Activated naive CD8-positive, alpha-beta T cell treated with anti-CD3 and anti-CD28 coated beads, Interleukin-2, amount 50 U/mL, for 16 hours (primary cell): ENCODE results near the gene CEND1.
A peak's percentile ranks its signal among the peaks of the same experiment; 100 is the strongest.

Source experiments
- DNase-seq: peaks from one replicate; pipeline ENCODE4 v3.0.0-alpha.2; 2020; ENCODE audit warnings: low read depth, low spot score

CEND1 gene

DNA sequence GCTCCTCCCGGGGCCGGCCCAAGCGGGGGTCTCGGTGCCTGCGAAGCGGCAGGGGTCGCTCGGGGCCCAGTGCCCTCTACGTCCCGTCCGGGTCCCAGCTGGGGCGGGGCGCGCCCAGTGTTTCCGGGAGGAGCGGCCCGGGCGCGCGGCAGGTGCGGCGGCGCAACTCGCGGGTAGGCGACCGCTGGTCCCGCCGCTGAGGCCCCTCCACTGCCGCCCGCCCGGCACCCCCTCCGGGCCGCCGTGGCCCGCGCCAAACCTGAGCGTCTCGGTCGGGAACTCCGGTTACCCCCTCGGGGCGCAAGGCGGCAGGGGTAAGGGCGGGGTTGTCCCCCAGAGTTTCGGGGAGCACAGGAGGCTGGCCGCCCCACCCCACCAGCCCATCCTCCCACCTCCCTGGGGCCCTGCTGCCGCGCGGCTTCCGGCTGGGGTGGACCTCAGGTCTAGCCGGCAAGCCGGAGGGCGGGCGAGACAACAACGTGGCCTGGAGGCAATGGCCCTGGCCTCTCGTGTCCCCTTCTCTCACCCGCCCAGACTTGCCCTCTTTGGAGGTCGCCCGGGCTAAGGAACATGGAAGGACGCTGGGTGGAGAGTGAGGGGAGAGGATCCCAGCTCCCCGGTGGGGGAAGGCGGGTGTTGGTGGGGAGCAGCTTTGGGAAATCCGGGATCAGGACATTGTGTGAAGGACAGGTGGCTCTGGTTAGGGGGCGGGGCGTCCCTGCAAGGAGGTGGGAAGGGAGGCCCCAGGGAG, 37.4 kb upstream of the CEND1 start:
- DNase-seq = no peak

DNA sequence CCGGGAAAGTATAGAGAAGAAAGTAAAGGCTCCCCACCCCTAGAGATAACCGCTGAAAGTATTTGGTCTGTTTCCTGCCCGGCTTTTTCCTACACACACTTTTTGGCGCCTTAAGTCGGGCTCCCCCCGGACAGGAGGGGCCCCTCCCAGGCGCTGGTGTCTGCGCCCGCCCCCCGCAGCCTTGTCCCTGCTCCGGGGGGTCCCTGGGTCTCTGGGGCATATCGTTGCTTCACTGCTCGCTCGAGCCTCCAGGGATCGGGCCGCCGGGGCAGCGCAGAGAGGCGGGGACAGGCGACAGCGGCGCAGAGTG, 36.9 kb upstream of the CEND1 start:
- DNase-seq = no peak

DNA sequence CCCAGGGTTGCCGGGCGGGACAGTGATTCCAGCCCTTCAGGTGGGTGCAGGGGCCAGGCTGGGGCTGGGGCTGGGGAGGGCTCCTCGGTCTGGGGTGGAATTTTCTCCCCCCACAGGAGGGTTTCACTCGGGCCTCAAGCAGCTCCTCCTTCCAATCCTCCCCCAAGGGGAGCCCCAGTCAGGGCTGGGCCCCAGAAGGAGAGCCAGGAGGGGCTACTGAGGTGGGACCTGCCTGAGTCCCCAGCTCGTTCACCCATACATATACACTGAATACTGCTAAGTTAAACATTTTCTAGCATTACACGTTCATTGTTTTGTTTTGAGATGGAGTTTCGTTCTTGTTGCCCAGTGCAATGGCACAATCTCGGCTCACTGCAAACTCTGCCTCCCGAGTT, 36.3 kb upstream of the CEND1 start:
- no peak for DNase-seq

DNA sequence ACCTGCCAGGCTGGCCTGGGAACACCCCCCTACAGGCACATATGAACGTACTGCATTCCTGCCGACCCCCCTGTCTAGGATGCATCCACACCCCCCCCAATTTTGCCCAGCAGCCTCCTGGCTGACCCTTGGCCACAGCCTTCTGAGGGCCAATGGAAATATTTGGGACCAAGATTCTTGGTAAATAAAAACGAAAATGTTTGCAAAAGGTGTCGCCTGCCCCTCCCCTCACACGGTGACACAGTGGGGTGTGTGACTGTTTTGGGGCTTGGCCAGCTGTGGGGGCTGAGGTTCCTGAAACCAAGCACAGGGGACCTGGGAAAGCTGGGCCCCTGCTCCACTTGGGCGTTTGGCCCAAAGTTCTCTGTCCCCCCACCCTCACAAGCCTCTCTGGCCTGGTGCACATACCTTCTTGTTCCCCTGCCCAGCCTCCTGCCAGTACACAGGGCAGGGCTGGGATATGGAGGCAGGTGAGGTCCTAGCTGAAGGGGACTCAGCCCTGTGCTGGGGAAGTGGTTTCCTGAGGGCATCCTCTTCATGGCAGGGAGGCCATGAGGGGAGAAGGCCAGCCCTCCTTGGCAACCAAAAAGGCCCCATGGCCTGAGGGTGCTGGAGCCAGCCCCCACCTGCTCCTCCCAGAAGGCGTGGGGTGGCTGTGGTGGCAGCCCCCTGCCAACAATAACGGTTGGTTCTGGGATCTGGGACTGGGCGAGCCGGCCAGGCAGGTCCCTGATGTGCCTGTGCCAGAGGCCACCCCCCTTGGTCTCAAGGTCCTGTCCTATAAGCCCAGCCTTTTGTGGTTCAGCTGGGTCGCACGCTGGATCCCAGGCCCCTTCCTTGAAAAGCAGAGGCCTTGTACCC, 35.7 kb upstream of the CEND1 start:
- DNase-seq = no peak

DNA sequence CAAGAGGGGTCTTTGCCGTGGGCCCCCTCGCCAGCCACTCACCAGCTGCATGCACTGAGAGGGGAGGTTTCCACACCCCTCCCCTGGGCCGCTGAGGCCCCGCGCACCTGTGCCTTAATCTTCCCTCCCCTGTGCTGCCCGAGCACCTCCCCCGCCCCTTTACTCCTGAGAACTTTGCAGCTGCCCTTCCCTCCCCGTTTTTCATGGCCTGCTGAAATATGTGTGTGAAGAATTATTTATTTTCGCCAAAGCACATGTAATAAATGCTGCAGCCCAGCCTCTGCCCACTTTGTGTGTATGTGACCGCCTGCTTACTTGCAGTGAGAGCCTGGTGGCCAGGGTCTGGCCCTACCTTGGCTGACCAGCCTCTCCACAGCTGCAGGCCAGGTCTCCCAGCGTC, 35.1 kb upstream of the CEND1 start:
- DNase-seq = no peak

DNA sequence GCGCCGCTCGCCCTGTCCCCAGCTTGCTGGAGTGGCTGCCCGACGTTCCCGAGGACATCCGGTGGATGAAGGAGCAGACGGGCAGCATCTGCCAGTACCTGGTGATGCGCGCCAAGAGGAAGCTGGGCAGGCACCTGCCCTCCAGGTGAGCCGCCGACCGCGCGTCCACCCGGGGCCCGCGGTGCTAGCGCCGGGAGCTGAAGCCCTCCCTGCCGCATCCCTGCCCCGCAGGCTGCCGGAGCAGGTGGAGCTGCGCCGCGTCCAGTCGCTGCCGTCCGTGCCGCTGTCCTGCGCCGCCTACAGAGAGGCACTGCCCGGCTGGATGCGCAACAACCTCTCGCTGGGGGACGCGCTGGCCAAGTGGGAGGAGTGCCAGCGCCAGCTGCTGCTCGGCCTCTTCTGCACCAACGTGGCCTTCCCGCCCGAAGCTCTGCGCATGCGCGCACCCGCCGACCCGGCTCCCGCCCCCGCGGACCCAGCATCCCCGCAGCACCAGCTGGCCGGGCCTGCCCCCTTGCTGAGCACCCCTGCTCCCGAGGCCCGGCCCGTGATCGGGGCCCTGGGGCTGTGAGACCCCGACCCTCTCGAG, 34.5 kb upstream of the CEND1 start:
- DNase-seq = no peak

DNA sequence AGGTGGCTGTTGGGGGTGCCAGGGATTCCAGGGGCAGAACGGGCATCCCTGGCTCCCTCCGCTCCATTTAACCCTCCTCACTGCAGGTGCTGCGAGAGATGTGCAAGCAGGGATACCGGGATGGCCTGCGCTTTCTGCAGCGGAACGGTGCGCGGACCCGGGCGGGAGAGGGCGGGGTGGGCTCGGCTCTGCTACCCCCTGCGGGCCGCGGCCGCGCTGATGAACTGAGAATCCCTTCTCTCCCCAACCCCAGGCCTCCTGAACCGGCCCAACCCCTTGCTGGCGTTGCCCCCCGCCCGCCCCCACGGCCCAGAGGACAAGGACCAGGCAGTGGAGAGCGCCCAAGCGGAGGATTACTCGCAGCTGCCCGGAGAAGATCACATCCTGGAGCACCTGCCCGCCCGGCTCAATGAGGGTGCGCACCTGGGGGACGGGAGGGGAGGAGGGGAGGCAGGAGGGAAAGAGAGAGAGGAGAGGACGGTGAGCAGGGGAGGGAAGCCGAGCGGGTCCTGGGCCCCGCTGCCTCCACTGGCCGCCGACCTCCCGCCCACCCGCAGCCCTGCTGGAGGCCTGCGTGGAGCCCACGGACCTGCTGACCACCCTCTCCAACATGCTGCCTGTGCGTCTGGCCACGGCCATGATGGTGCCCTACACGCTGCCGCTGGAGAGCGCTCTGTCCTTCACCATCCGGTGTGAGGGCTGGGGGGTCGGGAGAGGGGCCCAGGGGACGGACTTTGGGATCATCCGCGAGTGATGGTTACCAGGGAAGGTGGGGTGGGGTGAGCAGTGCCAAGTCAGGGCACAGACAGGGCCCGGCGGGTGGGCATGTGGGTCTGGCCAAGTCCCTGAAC, 33.8 kb upstream of the CEND1 start:
- no peak for DNase-seq

DNA sequence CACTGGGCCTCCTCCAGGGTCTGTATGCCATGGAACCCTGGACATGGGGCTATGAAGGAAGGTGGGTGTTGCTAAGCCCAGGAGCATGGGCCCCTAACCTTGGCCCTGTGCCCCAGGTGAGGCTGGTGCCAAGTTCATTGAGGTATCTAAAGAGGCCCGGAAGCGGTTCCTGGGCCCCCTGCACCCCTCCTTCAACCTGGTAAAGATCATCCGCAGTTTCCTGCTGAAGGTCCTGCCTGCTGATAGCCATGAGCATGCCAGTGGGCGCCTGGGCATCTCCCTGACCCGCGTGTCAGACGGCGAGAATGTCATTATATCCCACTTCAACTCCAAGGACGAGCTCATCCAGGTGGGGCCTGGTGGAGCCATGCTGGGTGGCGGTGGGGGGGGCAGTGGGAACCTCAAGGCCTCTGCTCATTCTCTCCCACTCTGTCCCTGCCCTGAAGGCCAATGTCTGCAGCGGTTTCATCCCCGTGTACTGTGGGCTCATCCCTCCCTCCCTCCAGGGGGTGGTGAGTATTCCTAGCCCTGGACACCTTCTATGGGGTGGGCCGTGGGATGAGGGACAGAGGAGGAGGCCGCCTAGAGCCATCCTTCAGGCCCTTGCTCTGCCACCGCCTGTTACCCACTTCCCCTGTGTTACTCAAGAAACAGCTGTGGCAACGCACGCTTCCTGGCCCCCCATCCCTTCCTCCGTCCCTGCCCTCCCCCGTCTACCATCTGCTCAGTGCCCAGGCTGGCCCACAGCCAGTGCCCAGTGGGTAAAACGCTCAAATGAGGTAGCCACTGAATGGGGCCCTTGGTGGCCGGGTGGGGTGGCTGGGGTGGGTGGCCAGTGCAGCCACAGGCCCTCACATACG, 31.9 kb upstream of the CEND1 start:
- no peak for DNase-seq

DNA sequence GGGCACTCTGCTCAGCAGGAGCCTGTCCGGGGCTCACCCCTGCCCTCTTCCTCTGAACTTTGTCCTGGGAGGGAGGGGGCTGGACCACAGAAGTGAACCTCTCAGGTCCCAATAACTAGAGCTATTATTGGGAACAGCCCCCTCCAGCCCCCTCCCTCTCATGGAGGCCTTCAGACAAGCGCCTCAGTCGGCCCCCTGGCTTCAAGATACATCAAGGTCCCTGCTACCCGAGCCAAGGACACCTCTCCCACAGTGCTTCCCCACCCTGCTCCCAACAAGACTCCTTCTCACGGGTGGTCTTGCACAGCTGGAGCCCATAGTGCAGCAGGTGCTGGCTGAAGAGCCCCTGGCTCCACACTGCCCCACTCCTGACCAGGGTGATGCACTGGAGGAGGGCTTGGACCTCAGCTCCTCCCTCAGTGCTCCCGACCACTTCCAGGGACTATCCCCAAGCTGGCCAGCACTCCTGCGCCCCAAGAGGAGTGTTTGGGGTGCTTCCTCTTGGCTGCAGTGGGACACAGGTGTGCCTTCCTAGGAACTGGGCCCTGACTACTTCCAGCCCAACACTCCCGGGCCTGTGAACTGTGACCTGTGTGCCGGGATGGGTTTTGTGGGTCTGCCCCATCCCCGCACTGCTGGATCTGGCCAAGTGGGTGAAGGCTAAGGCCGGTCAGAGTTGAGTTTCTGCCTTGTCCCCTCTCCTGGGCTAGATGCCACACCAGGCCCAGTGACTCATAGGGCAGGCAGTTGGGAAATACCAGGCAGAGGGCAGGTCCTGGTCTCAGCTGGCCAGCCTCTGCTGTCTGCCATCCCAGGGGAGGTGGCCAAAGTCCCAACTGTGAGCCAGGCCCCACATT, 31.0 kb upstream of the CEND1 start:
- no peak for DNase-seq

DNA sequence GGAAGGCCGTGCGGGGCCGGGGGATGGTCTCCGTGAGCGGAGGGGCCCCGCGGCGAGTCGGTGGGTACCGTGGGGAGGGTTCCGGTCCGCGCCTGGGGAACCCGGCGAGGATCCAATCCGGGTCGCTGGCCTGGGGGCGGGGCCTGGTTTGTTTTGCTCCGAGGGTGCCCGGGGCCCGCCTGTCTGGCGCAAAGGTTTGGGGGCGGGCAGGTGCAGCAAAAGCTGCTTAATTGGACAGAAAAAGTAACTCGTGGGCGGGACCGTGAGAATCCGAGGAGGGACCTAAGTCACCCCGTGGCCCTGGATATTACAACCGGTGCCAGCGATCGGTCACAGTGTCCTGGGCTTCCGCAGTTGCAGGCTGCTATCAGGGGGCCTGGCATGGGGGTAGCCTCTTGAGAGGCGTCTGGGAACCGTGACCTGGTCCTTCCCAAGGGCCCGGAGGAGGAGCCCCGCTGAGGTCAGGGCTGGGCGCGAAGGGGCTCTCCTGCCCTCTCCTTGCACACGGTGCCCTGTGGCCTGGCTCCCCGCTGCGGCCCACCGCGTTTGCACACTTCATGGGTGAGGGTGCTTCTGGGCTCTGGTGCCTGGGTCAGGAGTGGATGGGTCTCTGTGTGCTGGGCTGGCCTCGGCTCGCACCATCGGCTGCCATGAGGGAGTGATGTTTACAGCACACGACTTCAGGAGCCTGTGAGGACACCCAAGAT, 30.2 kb upstream of the CEND1 start:
- peak; percentile 85 for DNase-seq

DNA sequence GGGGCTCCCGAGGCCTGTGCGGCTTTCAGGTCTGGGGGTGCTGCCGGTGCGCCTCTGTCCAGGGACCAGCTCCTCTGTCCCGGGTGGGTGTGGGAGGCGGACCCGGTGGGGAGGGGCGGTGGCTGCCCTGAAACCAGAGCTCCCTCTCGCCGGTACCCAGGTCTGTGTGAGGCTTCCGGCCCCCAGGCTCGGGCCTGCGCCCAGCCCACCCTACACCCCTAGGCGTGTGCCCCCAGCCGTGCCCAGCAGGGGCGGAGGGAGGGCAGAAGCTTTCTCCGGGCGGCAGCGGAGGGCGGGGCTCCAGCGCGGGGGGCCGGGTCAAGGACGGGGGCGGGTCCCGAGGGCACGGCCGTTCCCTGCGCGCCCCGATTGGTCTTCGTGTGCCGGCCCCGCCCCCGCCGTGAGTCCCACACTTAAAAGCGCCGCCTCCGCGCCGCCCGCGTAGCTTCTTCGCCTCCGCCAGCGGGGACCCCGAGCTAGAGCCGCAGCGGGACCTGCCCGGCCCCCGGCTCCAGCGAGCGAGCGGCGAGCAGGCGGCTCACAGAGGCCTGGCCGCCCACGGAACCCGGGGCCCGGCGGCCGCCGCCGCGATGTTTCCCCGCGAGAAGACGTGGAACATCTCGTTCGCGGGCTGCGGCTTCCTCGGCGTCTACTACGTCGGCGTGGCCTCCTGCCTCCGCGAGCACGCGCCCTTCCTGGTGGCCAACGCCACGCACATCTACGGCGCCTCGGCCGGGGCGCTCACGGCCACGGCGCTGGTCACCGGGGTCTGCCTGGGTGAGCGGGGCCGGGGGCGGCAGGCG, 29.4 kb upstream of the CEND1 start:
- DNase-seq = peak; percentile 82

DNA sequence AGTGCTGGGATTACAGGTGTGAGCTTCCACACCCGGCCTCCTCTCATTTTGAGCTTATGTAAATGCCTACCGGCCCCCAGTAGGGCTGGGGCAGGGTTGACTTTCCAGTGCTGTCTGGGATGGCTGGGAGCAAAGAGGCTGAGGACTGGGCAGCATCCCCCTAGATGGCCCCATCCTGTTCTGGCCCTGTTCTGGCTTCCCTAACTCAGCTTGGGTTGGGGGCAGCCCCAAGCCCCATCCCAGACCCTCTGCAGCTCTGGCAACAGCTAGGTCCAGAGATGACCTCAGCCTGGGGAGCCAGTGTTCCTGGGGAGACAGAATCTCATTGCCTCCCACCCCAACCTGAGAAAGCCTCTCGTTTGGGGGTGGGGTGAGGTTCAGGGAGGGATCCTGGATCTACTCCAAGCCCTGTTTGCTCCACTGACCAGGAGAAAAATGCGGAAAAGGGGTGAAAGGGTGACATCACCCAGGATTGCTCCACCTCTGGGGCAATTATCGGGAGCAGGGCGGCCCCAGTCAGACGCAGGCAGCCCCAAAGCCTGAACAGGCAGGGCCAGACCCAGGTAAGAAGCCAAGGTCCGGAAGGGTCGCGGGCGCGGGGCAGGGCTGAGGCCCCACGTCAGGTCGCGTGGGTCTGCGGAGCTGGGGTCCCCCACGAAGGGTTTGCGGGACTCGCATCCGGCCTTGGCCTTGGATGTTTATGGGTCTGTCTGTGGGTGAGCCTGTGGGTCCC, 28.7 kb upstream of the CEND1 start, which contains the start of gene PNPLA2:
PNPLA2 (plus strand) TSS at position 519 of the 733 bp plus-strand sequence. CDS start 805 bp downstream, outside the sequence.
- DNase-seq = no peak

DNA sequence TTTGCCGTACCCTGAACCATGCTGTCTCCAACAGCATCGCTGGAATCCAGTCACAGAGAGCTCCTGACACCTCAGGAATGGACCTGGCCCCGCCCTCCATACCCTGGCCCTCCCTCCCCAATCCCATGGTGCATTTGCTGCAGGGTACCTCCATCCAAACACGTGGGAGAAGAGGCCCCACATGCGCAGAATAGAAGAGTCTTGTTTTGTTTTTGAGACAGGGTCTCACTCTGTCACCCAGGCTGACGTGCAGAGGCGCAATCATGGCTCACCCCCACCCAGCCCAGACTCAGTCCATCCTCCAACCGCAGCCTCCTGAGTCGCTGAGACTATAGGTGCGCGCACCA, 26.5 kb upstream of the CEND1 start:
- DNase-seq = no peak

DNA sequence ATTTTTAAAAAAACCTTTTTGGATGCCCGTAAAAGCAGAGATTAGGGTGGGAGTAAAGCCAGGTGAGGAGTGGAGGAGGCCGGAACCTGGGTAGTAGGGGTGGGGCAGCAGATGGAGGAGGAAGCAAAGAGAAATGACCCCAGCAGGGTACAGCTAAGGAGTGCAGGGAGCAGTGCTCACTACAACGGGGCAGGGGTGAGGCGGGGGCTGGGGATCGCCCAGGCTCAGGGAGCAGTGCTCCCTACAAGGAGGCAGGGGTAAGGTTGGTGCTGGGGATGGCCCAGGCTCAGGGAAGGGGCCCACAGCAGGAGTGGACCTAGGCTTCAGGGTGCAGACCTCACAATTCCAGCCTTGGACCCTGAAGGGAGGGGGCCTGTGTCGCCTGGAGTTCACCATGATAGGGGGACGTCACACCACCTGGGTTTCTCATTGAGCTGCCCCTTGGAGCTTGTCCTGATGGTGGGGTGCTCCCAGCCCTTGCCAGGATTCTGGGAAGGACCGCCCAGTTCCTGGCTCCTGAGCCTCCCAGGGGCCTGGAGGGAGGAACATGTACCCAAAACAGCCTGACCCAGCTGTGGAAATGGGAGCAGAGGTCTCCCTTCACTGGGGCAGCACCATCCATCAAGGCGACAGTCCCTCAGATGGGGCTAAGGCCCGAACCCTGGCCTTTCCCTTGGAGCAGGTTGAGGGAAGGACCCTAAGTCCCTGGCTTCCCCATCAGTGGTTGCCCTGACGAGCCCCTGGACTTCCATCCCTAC, 26.0 kb upstream of the CEND1 start:
- no peak for DNase-seq

DNA sequence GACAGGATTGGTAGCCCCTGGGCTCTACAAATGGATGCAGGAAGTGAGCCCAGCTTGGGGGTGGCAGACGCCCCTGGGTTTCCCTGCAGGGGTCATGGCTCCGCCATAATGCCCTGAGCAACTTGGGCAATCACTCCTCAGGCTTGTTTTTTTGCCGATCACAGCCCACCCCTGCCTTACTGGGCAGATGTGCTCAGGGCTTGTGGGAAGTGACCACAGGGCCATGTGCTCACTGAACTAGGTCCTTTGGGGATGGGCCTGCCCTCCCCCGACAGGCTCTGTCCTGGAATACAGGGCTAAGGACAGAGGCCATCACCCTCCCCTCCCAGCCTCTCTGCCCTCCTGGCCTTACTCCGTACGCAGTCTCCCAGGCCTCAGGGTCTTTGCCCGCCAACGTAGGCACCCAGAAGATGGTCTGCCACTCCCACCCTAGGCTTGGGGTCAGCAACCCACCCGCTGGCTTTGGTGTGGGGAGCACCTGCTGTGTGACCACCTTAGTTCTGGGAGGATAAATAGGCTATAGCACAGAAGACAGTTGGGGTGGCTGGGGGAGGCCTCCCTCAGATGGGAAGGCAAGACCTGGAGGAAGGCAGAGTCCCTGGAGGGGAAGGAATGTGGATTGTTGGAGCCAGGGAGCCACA, 23.7 kb upstream of the CEND1 start:
- DNase-seq = no peak

DNA sequence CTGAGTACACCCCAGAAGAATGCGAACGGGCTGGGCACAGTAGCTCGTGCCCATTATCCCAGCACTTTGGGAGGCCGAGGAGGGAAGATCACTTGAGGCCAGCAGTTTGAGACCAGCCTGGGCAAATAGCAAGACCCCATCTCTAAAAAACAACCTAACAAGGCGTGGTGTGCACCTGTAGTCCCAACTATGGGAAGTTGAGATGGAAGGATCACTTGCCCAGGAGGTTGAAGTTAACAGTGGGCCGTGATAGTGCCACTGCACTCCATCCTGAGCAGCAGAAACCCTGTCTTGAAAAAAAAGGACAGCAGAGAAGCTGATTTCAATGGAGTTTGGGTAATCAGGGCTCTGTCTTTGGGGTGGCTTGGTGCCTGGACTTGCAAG, 23.2 kb upstream of the CEND1 start:
- DNase-seq = no peak

DNA sequence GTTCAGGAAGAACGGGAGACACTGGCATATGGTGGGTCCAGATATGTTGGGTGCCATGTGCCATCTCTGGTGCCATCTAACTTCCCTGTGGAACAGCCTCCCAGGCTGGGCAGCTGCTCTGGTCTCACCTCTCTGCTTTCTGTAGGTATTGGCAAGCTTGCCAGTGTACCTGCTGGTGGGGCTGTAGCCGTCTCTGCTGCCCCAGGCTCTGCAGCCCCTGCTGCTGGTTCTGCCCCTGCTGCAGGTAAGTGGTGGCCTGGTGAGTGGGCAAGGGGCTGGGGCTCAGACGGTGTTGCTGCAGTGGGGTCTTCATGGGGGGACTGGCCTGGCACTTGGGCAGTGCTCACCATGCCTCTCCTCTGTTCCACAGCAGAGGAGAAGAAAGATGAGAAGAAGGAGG, 22.5 kb upstream of the CEND1 start:
- no peak for DNase-seq
